ENCODE data around the gene ZNF888. TPM values are rescaled to one million over a fixed set of nuclear protein-coding genes. Genes with fewer than 3 reads are reported as not detected.
"Not testable (repeated sequence)": the region's sequence is repeated elsewhere in the genome, so short reads cannot be mapped to it uniquely, and the experiment has no call there.

The ZNF888 gene
- polyA plus RNA-seq (ENCODE audit: insufficient read length in 10 of 10) = 1 to 10 TPM; 2.2 to 3.9 (median 2.9) TPM
- long read RNA-seq, donor 1 = 0 reads
- long read RNA-seq, donor 2 = 0 reads
- long read RNA-seq, donor 3 = 0 reads
- long read RNA-seq, donor 4 = 0 reads
- long read RNA-seq, donor 5 = 0 reads
- long read RNA-seq, donor 6 = 0 reads
- long read RNA-seq, donor 7 = 0 reads
- long read RNA-seq, donor 8 = 0 reads
- long read RNA-seq, donor 9 = 0 reads

GRCh38 chr19:52922841-52923777 lies at the start of gene ZNF888:
TSS of gene ZNF888 (minus strand) at chr19:52923428. CDS start at chr19:52917873, 5,555 bp downstream.
- DNase-seq = peak; percentile 66 to 90 (median 72)

GRCh38 chr19:52967772-52968171 lies 44.5 kb upstream of the ZNF888 start:
- DNase-seq = no peak

GRCh38 chr19:52963247-52963618 lies 40.0 kb upstream of the ZNF888 start:
- peak in 2 of 3 donors; percentile 4 to 16 for DNase-seq

DNA sequence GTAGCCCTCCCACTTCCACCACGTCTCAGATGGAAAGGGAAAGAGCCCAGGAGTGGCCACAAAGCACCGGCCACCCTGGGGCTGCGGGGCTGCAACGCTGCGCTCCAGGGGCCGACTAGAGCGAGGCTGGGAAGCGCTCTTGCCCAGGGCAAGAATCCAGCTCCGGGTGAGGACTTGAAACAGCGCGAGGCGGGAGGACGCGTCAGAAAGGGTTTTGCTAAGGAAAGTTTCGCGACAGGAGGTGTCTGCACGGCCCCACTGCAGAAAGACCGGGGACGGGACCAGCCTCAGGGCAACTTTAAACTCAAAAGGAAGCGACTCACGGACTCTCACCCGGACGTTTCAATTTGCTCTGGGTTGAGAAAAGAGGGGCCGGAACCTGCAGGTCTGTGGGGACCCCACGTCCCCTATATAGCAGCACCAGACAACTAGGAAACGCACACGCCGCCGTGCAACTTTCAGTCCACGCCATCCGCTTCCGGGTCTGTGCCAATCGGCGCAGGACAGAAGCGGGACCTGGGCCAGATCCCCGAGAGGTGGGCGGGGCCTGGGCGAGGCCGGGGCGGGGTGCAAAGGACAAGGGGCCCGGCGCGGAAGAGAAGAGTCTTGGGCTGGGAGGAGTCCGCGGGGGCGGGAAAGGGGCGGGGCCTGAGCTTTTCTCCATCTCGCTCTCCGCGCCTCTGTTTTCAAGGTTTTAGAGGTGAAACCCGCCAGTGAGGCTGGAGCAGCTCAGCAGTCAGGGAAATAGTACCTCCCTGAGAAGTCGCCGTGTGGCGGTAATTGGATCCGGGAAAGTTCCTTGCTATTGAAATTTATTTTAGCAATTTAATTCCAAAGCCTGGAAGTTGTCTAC lies 39.4 kb upstream of the ZNF888 start, which contains the start of gene ZNF816:
TSS of gene ZNF816 (minus strand) at position 488 of the 853 bp plus-strand sequence. CDS start 6,792 bp downstream, outside the sequence.
- DNase-seq = peak; percentile 92 to 97 (median 95)

GRCh38 chr19:52961981-52962380 lies 38.8 kb upstream of the ZNF888 start:
- peak in 1 of 3 donors; percentile 6 for DNase-seq

DNA sequence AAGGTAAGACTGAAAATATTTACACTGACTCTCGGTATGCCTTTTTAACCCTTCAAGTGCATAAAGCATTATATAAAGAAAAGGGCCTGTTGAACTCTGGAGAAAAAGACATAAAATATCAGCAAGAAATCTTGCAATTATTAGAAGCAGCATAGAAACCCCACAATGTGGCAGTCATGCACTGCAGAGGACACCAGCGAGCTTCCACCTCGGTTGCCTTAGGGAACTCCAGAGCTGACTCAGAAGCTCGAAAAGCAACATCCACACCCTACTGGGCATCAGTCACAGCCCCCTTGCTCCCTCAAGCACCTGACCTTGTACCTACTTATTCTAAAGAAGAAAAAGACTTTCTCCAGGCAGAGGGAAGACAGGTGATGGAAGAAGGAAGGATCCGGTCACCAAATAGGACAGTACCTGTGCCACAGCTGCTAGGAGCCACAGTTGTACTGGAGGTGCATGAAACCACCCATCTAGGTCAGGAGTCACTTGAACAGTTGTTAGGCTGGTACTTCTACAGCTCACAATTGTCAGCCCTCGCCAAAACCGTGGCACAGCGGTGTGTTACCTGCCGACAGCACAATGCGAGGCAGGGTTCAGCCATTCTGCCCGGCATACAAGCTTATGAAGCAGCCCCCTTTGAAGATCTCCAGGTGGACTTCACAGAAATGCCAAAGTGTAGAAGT lies 36.5 kb upstream of the ZNF888 start:
- DNase-seq = no peak

- no peak for DNase-seq
Observed at GRCh38 chr19:52957591-52957990, 34.4 kb upstream of the ZNF888 start.

DNA sequence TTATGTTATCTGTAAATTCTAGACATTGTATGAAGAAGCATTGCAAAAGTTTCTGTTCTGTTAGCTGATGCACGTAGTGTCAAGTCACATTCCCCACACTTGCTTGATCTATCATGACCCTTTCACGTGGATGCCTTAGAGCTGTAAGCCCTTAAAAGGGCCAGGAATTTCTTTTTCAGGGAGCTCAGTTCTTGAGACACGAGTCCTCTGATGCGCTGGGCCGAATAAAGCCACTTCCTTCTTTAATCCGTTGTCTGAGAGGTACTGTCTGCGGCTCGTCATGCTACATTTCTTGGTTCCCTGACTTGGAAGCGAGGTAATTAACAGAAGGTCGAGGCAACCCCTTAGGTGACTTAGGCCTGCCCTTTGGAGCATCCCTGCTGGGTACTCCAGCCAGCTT lies 33.7 kb upstream of the ZNF888 start:
- DNase-seq = no peak

DNA sequence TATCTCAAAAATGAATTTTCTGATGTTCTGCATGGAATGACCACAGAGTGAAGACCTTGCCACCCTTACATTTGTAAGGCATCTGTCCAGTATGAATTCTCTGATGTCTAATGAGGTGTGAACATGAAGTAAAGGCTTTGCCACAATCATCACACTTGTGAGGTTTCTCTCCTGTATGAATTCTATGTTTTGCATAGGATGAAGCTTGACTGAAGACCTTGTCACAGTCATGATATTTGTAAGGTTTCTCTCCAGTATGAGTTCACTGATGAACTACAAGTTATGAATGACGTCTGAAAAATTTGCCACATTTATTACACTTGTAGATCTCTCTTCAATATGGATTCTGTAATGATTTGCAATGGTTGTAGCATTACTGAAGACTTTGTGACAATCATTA lies 26.2 kb upstream of the ZNF888 start:
- no peak for DNase-seq

DNA sequence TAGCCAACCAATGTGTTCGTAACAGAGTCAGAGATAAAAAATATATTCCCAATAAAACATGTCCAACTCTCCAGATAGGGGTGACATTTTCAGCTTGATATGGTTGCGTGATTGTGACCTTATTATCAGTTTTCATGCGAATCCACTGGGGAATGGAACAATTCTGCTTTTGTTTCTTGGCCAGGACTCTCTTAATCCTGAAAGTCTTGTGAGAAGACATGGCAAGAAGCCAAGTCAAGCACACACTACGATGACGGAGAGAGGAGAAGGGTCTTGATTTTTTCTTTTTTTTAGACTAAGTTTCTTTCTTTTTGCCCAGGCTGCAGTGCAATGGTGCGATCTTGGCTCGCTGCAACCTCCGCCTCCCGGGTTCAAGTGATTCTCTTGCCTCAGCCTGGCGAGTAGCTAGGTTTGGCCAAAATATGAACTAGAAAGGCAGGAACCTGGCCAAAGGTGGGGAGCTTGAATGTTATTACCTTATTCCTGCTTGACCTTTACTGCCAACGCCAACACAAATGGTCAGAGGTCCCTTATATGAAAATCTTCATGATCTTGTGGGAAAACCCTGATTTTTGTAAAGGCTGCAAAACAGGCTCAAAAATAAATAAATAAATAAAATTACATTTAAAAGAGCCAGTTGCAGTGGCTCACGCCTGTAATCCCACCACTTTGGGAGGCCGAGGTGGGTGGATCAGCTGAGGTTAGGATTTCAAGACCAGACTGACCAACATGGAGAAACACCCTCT lies 25.0 kb upstream of the ZNF888 start:
- no peak for DNase-seq

DNA sequence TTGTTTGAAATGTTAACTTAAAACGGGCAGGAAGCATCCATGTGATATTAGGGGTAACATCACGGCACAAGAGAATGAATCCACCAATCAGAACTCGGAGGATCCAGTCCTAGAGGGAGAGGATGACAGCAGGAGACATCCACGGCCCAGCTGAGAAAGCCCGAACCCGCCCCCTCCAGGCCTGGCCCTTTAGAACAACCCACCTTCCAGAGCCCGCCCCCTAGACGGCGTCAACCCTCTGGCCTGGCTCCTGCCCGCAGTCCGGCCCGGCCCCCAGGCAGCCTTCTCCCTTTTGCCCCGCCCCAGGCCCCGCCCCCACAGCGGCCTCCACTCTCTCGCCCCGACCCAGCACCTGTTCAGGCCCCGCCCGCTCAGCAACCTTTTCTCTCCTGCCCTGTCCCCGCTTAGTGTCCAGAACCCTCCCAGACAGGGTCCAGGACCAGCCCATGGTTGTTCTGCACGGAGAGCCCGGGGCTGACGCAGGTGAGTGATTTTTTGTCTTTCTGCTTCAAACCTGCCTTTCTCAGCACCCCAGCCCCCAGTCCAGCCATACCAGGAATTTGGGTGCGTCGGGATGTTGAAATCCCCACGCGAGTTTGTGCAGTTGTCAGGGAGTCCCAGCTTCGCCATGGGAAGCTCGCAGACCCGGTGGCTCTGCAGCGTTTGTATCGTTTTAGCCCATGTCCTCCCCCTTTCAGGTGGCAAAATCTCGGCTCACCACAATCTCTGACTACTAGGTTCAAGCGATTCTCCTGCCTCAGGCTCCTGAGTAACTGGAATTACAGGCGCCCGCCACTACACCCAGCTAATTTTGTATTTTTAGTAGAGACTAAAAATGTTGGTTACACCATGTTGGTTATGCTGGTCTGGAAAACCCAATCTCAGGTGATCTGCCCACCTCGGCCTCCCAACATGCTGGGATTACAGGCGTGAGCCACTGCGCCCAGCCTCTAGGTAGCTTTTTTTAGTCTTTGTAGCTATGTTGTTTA lies 23.4 kb upstream of the ZNF888 start:
- peak; percentile 19 to 55 (median 34) for DNase-seq

- no peak for DNase-seq
Observed at GRCh38 chr19:52945652-52946321, 22.6 kb upstream of the ZNF888 start.

- DNase-seq = not testable (repeated sequence)
Observed at GRCh38 chr19:52944703-52945493, 21.7 kb upstream of the ZNF888 start.

- DNase-seq = no peak
Observed at GRCh38 chr19:52943884-52944643, 20.8 kb upstream of the ZNF888 start.

DNA sequence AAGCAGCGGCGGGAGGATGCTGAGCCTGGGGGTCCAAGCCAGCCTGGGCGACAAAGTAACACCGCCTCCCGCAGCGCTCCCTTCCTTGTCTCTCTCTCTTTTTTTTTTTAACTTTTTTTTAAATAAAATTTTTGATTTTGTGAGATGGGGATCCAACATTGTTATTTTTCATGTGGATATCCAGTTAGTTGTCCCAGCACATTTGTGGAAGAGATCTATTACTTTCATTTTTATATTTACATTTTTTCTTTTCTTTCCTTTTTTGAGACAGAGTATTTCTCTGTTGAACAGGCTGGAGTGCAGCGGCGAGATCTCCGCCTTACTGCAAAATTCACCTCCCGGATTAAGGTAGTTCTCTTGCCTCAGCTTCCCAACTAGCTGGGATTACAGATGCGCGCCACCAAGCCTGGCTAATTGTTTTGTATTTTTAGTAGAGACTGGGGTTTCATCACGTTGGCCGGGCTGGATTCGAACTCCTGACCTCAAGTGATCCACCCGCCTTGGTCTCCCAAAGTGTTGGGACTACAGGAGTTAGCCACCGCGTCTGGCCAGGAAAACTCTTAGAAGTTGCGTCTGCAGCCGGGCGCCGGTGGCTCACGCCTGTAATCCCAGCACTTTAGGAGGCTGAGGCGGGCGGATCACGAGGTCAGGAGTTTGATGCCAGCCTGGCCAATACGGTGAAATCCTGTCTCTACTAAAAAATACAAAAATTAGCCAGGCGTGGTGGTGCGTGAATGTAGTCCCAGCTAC lies 20.1 kb upstream of the ZNF888 start:
- DNase-seq = no peak

Data from muscle of back (tissue), 13 donors.